Activated CD4-positive, alpha-beta T cell treated with anti-CD3 and anti-CD28 coated beads, Interleukin-2, Interleukin-6, amounts not matched to agents 100 ng/mL and 50 ng/mL, durations not matched to agents 16 hours and 8 hours (primary cell): ENCODE results near the gene ADI1.
"Not testable (repeated sequence)": the region's sequence is repeated elsewhere in the genome, so short reads cannot be mapped to it uniquely, and the experiment has no call there.

Experiments used
- DNase-seq: peaks from one replicate; pipeline ENCODE4 v3.0.0-alpha.2; 2020

Gene ADI1

GRCh38 chr2:3460831-3461800 lies 58.2 kb downstream of the ADI1 start:
- DNase-seq, result no peak

DNA sequence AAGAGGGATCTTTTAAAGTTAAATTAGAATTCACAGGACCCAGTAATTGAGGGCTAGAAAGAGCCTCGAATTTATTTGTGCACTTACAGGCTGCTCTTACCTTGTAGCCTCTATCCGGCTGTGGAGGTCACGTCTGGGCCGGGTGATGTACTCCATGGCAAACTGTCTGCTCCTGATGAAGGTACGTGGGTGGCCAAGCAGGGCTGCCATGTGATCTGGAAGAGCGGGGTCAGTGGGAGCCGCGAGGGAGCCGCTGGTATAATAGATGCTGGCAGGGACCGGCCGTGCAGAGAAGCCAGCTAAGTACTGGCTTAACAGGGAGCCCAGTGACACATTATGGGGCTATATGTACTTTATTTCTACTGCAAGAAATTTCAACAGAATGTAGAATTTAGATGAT lies 59.2 kb downstream of the ADI1 start:
- no peak for DNase-seq

DNA sequence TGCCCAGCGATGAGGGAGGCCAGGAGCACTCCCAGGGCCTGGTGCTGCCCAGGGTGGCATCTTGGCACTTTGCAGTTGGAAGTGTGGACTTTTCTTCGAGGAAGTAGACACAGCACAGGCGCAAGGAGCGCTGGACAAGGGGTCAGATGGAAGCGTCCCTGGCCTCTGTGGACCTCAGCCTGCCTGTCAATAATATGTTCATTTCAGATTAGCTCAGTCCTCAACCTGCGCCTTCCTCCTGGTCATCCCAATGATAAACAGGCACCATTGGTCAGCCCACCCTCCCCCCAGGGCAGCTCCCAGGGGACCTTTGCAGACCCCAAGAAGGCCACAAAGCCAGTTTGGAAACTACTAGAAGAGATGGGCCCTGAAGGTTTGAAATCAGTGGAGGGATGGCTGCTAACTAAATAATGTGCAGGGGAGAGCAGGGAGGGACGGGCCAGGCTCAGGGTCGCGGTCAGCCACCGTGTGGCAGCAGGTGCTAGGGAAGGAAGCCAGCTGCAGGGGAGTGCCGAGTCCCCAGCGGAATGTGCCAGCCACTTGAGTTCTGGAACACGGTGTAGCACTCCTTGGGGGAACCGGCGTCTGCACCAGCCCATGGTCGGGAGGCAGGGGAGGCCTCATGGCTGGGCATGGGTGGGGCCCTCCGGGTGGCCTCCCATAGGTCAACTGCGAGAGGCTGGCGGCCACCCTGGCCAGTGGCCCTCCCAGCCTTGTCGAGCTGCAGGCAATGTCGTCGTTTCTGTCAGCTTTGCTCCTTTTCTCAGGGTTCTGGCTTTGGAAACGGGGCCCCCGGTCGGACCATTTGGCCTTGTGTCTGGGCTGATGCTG lies 59.9 kb downstream of the ADI1 start:
- DNase-seq, result no peak

- no peak for DNase-seq
Observed at GRCh38 chr2:3458396-3459184, 60.7 kb downstream of the ADI1 start.

- no peak for DNase-seq
Observed at GRCh38 chr2:3457524-3458395, 61.6 kb downstream of the ADI1 start.

DNA sequence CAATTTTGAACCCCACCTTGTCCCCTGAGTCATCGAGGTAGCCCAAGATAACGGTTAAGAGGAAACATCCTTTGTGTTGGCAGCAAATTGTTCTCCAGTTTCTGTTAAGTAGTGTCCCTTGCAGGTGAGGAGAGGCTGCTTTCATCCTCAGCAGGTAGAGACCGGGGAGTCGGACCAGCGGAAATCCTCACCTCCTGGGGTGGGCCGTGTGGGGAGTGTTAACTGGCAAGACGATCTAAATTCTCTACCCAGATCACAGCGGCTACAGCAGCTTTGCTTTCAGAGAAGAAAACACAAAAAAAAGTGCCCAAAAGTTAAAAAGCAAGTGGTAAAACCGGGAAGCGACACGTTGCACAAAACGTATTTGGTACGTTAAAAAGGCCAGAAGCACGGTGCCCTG lies 63.2 kb downstream of the ADI1 start:
- no peak for DNase-seq

DNA sequence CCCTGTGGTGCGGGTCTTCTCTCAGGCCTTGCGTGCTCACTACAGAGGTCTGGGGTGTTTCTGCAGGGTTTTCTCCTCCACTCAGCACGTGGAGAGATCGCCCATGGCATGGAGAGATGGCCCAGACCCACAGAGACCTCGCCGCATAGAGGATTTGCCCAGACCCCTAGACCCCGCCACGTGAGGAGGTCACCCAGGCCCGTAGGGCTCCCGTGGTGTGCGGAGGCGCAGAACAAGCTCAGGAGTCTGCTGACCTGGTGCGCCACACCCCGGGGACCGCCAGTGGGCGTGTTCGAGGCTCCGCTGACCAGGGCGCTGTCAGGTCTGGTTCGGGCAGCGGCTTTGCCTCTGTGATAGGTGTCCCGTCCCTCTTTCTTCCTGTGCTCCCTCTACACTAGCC lies 64.5 kb downstream of the ADI1 start:
- no peak for DNase-seq

DNA sequence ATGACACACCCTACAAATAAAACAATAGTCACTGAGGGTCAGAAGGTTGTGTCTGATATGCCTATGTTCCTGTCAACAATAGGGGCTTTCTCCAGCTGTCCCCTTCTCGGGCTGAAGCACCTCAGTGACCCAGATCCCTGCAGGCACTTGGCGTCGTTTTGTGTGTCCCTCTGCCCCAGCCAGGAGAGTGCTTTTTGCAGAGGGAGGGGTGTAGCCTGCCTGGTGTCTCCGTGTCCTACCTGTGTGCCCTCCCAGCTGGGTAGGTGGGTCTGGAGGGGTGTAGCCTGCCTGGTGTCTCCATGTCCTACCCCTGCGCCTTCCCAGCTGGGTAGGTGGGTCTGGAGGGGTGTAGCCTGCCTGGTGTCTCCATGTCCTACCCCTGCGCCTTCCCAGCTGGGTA lies 65.3 kb downstream of the ADI1 start:
- not testable (repeated sequence) for DNase-seq

- DNase-seq, result no peak
Observed at GRCh38 chr2:3453190-3453999, 65.9 kb downstream of the ADI1 start.

DNA sequence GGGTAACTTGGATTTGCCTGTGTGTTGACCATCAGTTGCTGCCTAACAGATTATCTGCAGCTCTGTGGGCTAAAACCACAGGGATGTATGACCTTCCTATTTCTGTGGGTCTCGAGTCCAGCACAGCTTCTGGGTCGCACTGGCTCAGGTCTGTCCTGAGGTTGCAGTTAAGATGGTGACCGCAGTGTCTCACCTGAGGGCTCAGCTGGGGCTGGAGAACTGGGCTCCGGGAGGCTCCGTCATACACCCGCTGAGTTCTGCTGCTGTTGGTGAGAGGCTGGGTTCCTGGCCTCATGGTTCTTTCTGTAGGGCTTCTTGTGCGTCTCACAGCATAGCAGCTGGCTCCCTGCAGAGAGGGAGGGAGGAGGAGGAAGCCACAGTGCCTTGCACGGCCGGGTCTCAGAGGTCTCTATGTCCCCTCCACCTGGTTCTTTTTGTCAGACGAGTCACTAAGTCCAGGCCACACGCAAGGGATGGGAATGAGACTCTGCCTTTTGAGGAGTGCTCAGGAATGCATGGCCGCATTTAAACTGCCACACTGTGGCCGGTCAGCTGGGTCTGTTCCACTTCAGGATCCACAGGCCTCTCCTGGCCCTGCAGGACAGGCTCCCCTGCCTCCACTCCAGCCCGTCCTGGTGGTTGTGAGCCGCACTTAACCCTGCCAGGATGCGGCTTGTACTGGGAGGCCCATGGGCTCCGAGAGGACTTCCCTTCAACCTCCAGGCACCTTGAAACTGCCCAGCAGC lies 67.2 kb downstream of the ADI1 start:
- no peak for DNase-seq

GRCh38 chr2:3451169-3451568 lies 68.2 kb downstream of the ADI1 start:
- DNase-seq, result no peak

DNA sequence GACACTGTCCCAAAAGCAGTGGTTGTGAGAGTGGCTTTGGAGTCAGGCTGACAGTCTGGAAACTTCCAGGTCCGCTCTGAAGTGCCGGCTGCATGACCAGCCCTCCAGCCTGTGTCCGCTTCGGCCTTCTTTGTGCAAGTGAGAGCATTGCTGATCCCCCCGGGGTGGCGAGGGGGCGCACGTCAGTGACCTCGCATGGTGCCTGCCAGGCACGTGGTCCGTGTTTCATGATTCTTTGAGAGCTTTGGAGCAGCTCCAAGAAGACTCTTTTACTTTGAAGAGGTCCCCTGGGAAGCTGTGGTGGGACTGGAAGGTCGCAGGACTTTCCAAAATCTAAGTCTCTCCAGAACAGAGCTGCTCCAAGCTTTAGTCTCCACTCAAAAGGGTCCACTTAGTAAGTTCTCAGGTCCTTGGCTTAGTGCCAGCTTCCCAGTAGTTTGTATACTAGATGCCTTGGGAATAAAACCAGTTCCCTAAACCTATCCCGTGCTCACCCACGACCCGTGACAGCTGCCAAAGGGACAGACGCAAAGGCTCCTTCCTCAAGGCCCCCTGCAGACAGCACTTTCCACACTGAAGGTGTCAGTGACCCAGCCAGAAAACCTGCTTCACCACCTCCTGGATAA lies 68.8 kb downstream of the ADI1 start:
- no peak for DNase-seq

GRCh38 chr2:3449936-3450335 lies 69.4 kb downstream of the ADI1 start:
- DNase-seq, result no peak

DNA sequence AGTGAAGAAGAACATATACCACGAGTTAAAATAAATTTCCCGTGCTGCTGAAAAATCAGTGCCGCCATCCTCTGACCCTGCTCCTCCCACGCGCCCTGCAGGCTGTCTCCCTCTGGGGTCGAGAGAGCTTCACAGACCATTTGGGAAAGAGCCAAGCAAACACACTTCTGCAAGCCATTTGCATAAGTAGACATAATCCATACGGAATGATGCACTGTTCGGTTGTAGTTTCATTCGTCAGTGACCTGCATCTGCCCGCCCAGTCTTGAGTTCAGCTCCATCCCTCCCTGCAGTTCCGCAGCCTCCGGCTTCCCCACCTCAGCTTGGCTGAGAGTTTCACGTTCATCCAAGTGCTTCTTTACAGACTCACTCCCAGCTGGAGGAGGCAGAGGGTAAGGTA lies 70.2 kb downstream of the ADI1 start:
- no peak for DNase-seq

GRCh38 chr2:3448441-3448911 lies 70.9 kb downstream of the ADI1 start:
- DNase-seq, result not testable (repeated sequence)

DNA sequence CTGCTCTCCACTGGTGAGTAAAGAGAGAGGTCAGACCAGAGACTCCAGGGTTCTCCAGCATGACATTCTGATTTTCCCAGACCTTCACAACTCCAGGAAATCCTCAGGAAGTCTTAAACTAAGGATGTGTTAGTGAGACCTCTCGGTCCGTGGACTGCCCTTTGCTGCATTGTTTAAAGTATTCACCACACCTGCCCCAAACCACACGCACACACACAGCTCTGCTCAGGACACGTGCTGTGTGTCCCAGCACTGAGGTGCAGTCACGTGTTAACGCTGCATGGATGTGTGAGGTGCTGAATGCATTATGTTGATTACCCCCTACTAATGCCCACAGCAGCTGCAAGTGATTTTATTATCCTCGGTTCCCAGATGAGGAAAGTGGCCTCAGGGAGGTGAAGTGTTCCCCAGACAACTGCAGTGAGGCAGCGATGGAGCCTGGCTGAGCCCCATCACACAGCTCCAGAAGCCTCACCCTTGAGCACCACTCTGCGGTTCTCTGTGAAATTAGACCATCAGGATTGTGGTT lies 71.5 kb downstream of the ADI1 start:
- DNase-seq, result no peak
